HepG2 (cell line): ENCODE data around the gene NT5C3B. TPM values are rescaled to one million over a fixed set of nuclear protein-coding genes. Genes with fewer than 3 reads are reported as not detected.

Source experiments
- ADNP ChIP-seq: sonication (generic); formaldehyde crosslinking; IDR thresholded peaks from 2 replicates; pipeline ENCODE4 v1.4.0; 2020; ENCODE audit warnings: missing genetic modification reagents
- AKNA ChIP-seq: sonication (generic); formaldehyde crosslinking; IDR thresholded peaks from 2 replicates; pipeline ENCODE4 v1.4.0; 2020; ENCODE audit warnings: missing genetic modification reagents, borderline replicate concordance
- ATF3 ChIP-seq: sonication (generic); formaldehyde crosslinking; IDR thresholded peaks from 2 replicates; pipeline ENCODE4 v1.4.0; 2020; ENCODE audit warnings: missing genetic modification reagents
- CEBPB ChIP-seq: IDR thresholded peaks from 2 replicates; pipeline ENCODE4 v1.6.1; 2011; ENCODE audit warnings: low read depth, low read length, improper control_type of control experiment, borderline replicate concordance
- CREB3 ChIP-seq: sonication (generic); formaldehyde crosslinking; IDR thresholded peaks from 2 replicates; pipeline ENCODE4 v1.5.0; 2020; ENCODE audit warnings: missing genetic modification reagents
- EHMT2 ChIP-seq: fragments of 200-600 bp; sonication (generic); IDR thresholded peaks from 2 replicates; pipeline ENCODE4 v1.7.0; 2017; ENCODE audit warnings: antibody characterized with exemption, low read depth, low read length, borderline replicate concordance
- FOXC1 ChIP-seq: sonication (generic); formaldehyde crosslinking; IDR thresholded peaks from 2 replicates; pipeline ENCODE4 v1.8.0; 2022; ENCODE audit warnings: mild to moderate bottlenecking, missing genetic modification reagents, borderline replicate concordance
- GTF2F1 ChIP-seq: fragments of 150-350 bp; IDR thresholded peaks from 2 replicates; pipeline ENCODE4 v1.6.1; 2014; ENCODE audit warnings: low read length
- RFX5 ChIP-seq: IDR thresholded peaks from 2 replicates; pipeline ENCODE4 v1.6.1; 2011; ENCODE audit warnings: low read depth, low read length, improper control_type of control experiment
- RXRA ChIP-seq: sonication (generic); formaldehyde crosslinking; IDR thresholded peaks from 2 replicates; pipeline ENCODE4 v1.5.1; 2020; ENCODE audit warnings: missing genetic modification reagents
- SP140L ChIP-seq: sonication (generic); formaldehyde crosslinking; IDR thresholded peaks from 2 replicates; pipeline ENCODE4 v1.4.0; 2020; ENCODE audit warnings: missing genetic modification reagents, borderline replicate concordance
- SRF ChIP-seq: IDR thresholded peaks from 2 replicates; pipeline ENCODE4 v1.6.1; 2011; ENCODE audit warnings: mild to moderate bottlenecking, low read depth, low read length, moderate library complexity
- TSC22D2 ChIP-seq: sonication (generic); formaldehyde crosslinking; IDR thresholded peaks from 2 replicates; pipeline ENCODE4 v1.5.1; 2020; ENCODE audit warnings: missing genetic modification reagents, mild to moderate bottlenecking, borderline replicate concordance
- ZBTB49 ChIP-seq: sonication (generic); formaldehyde crosslinking; IDR thresholded peaks from 2 replicates; pipeline ENCODE4 v1.4.0; 2020; ENCODE audit warnings: missing genetic modification reagents, borderline replicate concordance
- ZMAT5 ChIP-seq: sonication (generic); formaldehyde crosslinking; IDR thresholded peaks from 2 replicates; pipeline ENCODE4 v1.5.0; 2020; ENCODE audit warnings: mild to moderate bottlenecking, low read depth, missing genetic modification reagents, borderline replicate concordance
- ZNF20 ChIP-seq: sonication (generic); formaldehyde crosslinking; IDR thresholded peaks from 2 replicates; pipeline ENCODE4 v1.4.0; 2020; ENCODE audit warnings: mild to moderate bottlenecking, moderate library complexity, missing genetic modification reagents
- ZNF570 ChIP-seq: sonication (generic); formaldehyde crosslinking; IDR thresholded peaks from 2 replicates; pipeline ENCODE4 v1.4.0; 2020; ENCODE audit warnings: mild to moderate bottlenecking, missing genetic modification reagents, borderline replicate concordance
- ZNF720 ChIP-seq: sonication (generic); formaldehyde crosslinking; IDR thresholded peaks from 2 replicates; pipeline ENCODE4 v1.4.0; 2020; ENCODE audit warnings: missing genetic modification reagents
- ZNF740 ChIP-seq: sonication (generic); formaldehyde crosslinking; IDR thresholded peaks from 2 replicates; pipeline ENCODE4 v1.4.0; 2020; ENCODE audit warnings: missing genetic modification reagents
- ZNF879 ChIP-seq: sonication (generic); formaldehyde crosslinking; IDR thresholded peaks from 2 replicates; pipeline ENCODE4 v1.8.1; 2023; ENCODE audit warnings: missing genetic modification reagents
- polyA plus RNA-seq, 8 experiments: library from polyadenylated mRNA; depleted of rRNA in 3 of 8; stranded (reverse) in 7 of 8; unstranded in 1 of 8; fragments of >200 nt; fragmentation: Illumina TruSeq in 4 of 8; extraction: Trizol in 4 of 8; gene quantifications; 2 replicates each; pipeline versions ENCODE4 v1.2.1 to v1.2.3, GENCODE V29; 2011 to 2016; ENCODE audit warnings: low read depth in 4 of 8, missing spikeins in 1 of 8, mixed read lengths in 1 of 8; ENCODE audit not compliant: insufficient read depth in 1 of 8
- total RNA-seq, 5 experiments: library from RNA; depleted of rRNA; stranded (reverse); fragments of >200 nt; fragmentation: Illumina TruSeq; extraction: Trizol; gene quantifications; 2 replicates each; pipeline ENCODE4 v1.2.3, GENCODE V29; 2016; ENCODE audit warnings: low read depth in 1 of 5

Gene NT5C3B
- total and polyA plus RNA-seq, 2 of the 13 experiments (the other 11 are each of a cell fraction or from before 2014, with no cell fraction given): 104 to 126 TPM

GRCh38 chr17:41786227-41787020 lies 49.6 kb downstream of the NT5C3B start, which contains the start of gene JUP (continued):
- TF ChIP-seq SP140L (CRISPR knock-in tag) (no peak), TSC22D2 (CRISPR knock-in tag) (no peak), RFX5 (no peak; the same call in 1 of the 2 replicates), ZBTB49 (CRISPR knock-in tag) (no peak), ATF3 (CRISPR knock-in tag) (no peak), AKNA (no peak), ZMAT5 (CRISPR knock-in tag) (no peak), EHMT2 (no peak), CREB3 (peak; percentile 95; the same call in 1 of the 2 replicates), ADNP (CRISPR knock-in tag) (peak; percentile 94), ZNF20 (CRISPR knock-in tag) (no peak), CEBPB (0 out of 2 replicates have a peak, but pooled peaks have one; percentile 8), FOXC1 (CRISPR knock-in tag) (peak; percentile 57; the same call in 1 of the 2 replicates), ZNF570 (CRISPR knock-in tag) (no peak), ZNF720 (CRISPR knock-in tag) (no peak), SRF (no peak), ZNF740 (CRISPR knock-in tag) (no peak), ZNF879 (CRISPR knock-in tag) (0 out of 2 replicates have a peak, but pooled peaks have one; percentile 46), GTF2F1 (no peak), RXRA (CRISPR knock-in tag) (peak; percentile 19)
